MM.1S (cell line): ENCODE data around the gene UNC5C.

ENCODE experiments used
- CTCF ChIP-seq: fragments of 300-600 bp; sonication (generic); IDR thresholded peaks from 2 replicates; pipeline ENCODE4 v1.5.1; 2016; ENCODE audit warnings: antibody characterized with exemption, low read length, mixed read lengths
- EZH2 ChIP-seq: fragments of 300-600 bp; sonication (generic); optimal IDR thresholded peaks from 2 replicates; pipeline ENCODE3; 2017; ENCODE audit warnings: low read depth, mild to moderate bottlenecking, antibody characterized with exemption, low read length, mixed read lengths
- EZH2phosphoT487 ChIP-seq: fragments of 300-600 bp; sonication (generic); IDR thresholded peaks from 2 replicates; pipeline ENCODE4 v1.6.1; 2018; ENCODE audit warnings: antibody characterized with exemption, low read length

- TF ChIP-seq CTCF: no peak
- no peak for TF ChIP-seq EZH2
- TF ChIP-seq EZH2phosphoT487: no peak
Observed at GRCh38 chr4:95300304-95300703, 248.5 kb downstream of the UNC5C start.
